Stromal cell of bone marrow (primary cell): ENCODE results near the gene CNTROB.

Experiments used
- DNase-seq: peaks from one replicate; pipeline ENCODE4 v3.0.0-alpha.2; 2012; ENCODE audit warnings: low read depth

The CNTROB gene, protein sequence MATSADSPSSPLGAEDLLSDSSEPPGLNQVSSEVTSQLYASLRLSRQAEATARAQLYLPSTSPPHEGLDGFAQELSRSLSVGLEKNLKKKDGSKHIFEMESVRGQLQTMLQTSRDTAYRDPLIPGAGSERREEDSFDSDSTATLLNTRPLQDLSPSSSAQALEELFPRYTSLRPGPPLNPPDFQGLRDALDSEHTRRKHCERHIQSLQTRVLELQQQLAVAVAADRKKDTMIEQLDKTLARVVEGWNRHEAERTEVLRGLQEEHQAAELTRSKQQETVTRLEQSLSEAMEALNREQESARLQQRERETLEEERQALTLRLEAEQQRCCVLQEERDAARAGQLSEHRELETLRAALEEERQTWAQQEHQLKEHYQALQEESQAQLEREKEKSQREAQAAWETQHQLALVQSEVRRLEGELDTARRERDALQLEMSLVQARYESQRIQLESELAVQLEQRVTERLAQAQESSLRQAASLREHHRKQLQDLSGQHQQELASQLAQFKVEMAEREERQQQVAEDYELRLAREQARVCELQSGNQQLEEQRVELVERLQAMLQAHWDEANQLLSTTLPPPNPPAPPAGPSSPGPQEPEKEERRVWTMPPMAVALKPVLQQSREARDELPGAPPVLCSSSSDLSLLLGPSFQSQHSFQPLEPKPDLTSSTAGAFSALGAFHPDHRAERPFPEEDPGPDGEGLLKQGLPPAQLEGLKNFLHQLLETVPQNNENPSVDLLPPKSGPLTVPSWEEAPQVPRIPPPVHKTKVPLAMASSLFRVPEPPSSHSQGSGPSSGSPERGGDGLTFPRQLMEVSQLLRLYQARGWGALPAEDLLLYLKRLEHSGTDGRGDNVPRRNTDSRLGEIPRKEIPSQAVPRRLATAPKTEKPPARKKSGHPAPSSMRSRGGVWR

GRCh38 chr17:7931709-7932482 lies at the start of gene CNTROB, which contains the start of gene TRAPPC1:
CNTROB (plus strand) TSS chr17:7932206; CDS start chr17:7933080, 874 bp downstream.
TRAPPC1 (minus strand) TSS chr17:7931946; CDS start chr17:7931829, 117 bp downstream.
- DNase-seq = peak; percentile 98

DNA sequence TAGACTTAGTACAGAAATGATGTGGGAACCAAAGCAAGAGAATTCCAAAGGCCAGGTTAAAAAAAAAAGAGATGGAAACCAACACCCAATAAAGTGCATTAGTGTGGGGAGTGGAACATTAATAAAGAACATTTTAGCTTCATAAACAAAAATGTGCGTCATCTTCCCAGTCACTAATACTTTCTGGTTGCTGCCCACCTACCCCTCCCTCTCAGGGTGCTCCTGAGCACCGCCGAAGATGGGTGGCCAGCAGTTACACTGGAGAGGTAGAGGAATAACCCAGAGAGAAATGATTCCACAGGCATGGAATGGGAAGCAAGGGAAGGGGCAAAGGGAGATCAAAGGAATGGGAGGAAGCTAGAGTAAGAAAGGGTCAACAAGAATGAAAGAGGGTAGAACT lies 49.4 kb upstream of the CNTROB start:
- DNase-seq = no peak

DNA sequence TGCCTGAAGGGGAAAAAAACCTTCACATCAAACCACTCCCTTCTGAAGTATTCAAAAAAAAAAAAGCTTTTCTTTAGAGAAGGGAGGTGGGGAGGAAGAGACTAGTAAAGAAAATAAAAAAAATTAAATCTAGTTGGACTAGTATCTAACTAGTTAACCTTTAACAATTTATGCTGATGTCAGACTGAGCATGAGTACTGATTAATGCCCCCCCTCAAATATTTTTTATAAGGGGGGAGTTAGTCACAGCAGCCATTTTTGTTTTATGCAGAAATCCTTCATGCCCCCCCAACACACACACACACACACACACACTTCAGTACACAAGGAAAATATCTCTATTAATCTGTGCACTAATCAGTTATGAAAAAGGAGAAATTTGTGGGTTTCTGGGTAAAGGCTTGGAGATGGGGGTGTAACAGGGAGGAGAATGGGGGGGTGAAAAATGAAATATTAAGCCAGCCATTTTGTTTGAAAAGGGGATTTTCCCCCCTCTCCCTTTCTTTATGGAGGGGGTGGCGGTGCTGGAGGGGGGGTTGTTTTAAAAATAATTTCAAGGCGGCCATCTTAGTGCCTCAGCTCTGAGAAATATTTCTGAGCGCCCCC lies 48.1 kb upstream of the CNTROB start:
- DNase-seq = no peak

DNA sequence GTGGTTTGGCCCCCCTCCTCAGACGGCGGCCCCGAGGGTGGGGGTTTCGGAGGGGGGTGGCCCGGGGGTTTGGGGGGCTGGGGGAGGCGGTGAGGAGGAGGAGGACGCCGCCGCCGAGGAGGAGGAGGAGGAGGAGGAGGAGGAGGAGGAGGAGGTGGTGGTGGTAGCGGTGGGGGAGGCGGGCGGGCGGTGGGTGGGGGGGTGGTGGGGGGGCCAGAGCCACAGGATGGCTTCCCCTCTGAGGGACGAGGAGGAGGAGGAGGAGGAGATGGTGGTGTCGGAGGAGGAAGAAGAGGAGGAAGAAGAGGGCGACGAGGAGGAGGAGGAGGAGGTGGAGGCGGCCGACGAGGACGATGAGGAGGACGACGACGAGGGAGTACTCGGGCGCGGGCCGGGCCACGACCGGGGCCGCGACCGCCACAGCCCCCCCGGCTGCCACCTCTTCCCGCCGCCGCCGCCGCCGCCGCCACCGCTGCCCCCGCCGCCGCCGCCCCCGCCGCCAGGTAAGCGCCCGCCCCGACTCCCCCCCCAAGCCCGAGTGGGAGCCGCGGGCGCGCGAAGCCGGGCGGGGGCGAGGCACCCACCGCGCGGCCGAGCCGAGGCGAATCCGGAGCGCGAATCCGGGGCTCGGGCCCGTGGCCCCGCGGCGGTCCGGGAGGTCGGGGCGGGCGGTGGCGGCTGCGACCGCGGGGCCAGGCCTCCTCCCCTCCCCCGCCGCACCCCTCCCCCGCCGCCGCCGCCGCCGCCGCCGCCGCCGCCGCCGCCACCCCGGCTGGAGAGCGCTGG lies 47.2 kb upstream of the CNTROB start:
- no peak for DNase-seq

- no peak for DNase-seq
Observed at GRCh38 chr17:7885367-7886226, 46.4 kb upstream of the CNTROB start.

DNA sequence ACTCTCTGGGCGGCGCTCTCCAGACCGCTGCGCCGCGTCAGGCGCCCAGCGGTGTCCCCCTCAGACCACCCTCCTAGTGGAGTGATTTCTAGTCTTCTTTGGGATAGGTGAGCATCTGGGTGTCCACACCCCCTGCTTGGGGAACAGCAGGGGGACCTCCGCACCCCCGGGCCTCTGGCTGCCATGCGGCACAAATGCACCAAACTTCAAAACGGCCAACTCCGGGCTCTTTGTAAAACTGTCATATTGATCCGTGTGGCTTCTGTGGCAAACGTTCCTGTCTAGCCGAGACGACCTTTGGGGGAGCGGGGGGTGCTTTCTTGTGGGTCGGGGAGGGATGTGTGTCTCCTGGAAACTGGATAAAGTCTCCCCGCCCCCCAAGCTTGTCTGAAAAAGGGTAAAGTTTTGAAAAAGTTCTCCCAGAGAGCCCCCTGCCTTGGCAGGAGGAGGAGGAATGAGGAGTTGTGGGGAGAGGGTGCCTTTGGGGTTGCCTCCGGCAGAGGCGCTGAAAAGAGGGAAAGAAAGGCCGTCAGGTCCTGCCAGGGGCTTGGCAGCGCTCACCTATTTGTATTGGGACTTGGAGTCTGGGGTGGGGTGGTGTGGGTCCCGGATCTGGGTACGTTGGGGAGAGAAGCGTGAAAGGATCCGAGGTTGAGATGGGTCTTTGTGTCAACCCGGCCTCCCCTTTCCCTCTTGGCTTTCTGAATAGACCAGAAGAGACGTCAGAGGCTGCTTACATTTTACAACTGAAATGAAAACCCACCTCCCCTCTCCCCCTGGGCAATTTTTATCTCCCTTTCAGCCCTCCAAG lies 45.6 kb upstream of the CNTROB start:
- DNase-seq = no peak

- DNase-seq = no peak
Observed at GRCh38 chr17:7887038-7887481, 44.9 kb upstream of the CNTROB start.

GRCh38 chr17:7887482-7888183 lies 44.4 kb upstream of the CNTROB start:
- peak; percentile 93 for DNase-seq

- DNase-seq = no peak
Observed at GRCh38 chr17:7888184-7888920, 43.7 kb upstream of the CNTROB start, which contains the start of gene CHD3. CHD3 (plus strand) TSS chr17:7888789; CDS start chr17:7889001, 212 bp downstream.

DNA sequence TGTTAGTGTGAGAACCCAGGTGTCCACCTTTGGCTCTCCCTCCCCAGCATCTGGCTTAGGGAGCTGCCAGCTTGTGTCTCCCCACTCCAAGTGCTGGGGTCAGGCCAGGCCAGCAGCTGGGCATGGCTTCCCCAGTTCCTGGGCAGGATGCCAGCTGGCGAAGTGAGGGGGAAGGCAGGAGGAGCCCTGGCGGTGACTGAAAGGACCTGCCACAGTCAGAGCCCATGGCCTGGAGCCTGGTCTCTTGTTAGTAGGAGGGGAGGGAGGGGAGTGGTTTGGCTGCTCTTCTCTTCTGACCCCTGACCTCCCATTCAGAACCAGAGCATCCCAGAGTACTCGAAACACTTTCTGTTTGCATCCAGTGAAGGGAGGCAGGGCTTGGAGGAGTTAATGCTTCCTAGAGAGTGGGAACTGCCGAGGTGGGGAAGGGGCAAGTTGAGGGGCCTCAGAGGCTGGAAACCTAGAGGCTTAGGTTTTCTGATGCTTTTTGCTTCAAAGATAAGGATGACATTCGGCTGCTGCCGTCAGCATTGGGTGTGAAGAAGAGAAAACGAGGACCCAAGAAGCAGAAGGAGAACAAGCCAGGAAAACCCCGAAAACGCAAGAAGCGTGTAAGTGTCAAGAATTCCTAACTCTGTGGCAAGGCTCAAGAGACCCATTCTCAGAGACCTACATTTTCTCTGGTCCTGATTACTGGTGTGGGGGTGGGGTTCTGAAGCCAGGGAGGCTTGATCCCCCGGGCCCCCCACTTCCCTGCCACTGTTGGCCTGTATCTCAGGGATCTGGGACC lies 42.6 kb upstream of the CNTROB start:
- peak; percentile 90 for DNase-seq

GRCh38 chr17:7893187-7893880 lies 38.7 kb upstream of the CNTROB start:
- DNase-seq = no peak

DNA sequence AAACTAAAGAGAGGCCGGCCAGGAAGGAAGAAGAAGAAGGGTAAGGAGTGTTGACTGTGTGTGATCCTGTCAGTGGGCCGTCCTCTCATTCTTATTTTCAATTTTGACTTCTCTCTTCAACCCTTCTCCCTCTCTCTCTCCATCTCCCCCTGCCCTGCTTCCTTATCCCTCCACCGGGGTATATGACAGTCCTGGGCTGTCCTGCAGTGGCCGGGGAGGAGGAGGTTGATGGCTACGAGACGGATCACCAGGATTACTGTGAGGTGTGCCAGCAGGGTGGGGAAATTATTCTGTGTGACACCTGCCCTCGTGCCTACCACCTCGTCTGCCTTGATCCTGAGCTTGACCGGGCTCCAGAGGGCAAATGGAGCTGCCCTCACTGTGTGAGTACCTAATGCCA lies 37.8 kb upstream of the CNTROB start:
- DNase-seq = no peak

DNA sequence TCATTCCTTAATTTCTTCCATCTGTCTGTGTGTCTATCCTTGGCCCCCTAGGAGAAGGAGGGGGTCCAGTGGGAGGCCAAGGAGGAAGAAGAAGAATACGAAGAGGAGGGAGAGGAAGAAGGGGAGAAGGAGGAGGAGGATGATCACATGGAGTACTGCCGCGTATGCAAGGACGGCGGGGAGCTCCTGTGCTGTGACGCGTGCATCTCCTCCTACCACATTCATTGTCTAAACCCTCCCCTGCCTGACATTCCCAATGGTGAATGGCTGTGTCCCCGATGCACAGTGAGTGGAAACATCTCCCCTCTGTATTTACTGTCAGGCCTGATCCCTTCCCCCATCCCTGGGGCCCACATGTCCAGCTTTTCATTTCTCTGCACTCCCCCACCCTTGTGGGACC lies 37.1 kb upstream of the CNTROB start:
- no peak for DNase-seq

DNA sequence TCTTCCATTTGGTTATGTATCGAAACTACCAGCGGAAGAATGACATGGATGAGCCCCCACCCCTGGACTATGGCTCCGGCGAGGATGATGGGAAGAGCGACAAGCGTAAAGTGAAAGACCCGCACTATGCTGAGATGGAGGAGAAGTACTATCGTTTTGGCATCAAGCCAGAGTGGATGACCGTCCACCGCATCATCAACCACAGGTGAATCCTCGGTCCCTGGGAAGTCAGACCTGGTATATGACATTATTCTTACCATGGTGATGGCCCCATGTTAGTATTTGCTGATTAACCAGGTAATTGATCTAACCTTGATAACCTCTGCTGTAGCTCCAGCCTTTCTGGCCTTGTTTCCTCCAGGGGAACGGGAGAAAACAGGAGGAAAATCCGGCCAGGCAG lies 34.9 kb upstream of the CNTROB start:
- DNase-seq = no peak

GRCh38 chr17:7897773-7898172 lies 34.2 kb upstream of the CNTROB start:
- DNase-seq = peak; percentile 61
